Activated CD4-positive, alpha-beta memory T cell treated with anti-CD3 and anti-CD28 coated beads, Interleukin-2, amount 10 ng/mL, durations not matched to agents 7 days and 5 days (primary cell): ENCODE results near the gene ULK3. TPM values are rescaled to one million over a fixed set of nuclear protein-coding genes. Genes with fewer than 3 reads are reported as not detected.

Source experiments
- CTCF ChIA-PET: fragments of 350-600 bp; sonication (Branson Sonifier 250); formaldehyde crosslinking; loops from one replicate; lab custom pipeline; 2021; ENCODE audit warnings: antibody characterized with exemption, inconsistent platforms; lab: Charles Lee
- POLR2A ChIA-PET: fragments of 350-600 bp; sonication (Branson Sonifier 250); formaldehyde crosslinking; loops from one replicate; lab custom pipeline; 2021; ENCODE audit warnings: antibody characterized with exemption; lab: Charles Lee
- DNase-seq: peaks from one replicate; pipeline ENCODE4 v3.0.0-alpha.2; 2020
- H3K27ac Mint-ChIP-seq: one replicate; pipeline ENCODE4 v1.8.0; 2021; ENCODE audit warnings: mild to moderate bottlenecking, mixed read lengths
- H3K27me3 Mint-ChIP-seq: one replicate; pipeline ENCODE4 v1.8.0; 2021; ENCODE audit warnings: mixed read lengths
- H3K36me3 Mint-ChIP-seq: one replicate; pipeline ENCODE4 v1.8.0; 2021; ENCODE audit warnings: low read depth, mixed read lengths
- H3K4me1 Mint-ChIP-seq: one replicate; pipeline ENCODE4 v1.8.0; 2021; ENCODE audit warnings: mixed read lengths
- H3K4me3 Mint-ChIP-seq: one replicate; pipeline ENCODE4 v1.8.0; 2021; ENCODE audit warnings: mild to moderate bottlenecking, mixed read lengths
- H3K9me3 Mint-ChIP-seq: one replicate; pipeline ENCODE4 v1.8.0; 2021; ENCODE audit warnings: mixed read lengths
- total RNA-seq, 2 experiments: library from RNA; stranded (reverse); gene quantifications; one replicate each; pipeline ENCODE4 v1.2.3, GENCODE V29; 2021

The ULK3 gene
- total RNA-seq, 2 experiments from 2014 or later = 74.9 to 84.2 TPM

DNA sequence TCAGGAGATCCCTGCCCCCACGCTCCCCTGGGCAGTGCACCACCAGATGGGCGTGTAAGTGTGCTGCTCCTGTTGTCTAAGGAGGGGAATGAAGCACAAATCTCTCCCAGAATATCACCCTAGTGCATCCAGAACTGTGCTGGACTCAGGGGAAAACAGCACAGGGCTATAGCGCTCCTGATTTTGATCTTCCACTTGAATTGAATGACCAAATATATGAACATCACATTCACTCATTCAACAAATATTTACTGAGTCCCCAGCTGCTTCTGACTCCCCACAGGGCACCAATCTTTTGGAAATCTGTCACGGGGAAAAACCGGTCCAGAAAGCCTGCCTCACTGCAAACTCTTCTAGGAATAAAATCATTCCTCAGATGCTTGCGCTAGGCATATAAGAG is 14.1 kb downstream of the ULK3 start:
- DNase-seq = no peak
- Mint-ChIP-seq H3K27ac (no peak overlapping the region), H3K27me3 (peaks cover 25% of the 10 kb centered on the region), H3K4me1 (peaks cover 14% of the 10 kb centered on the region), H3K4me3 (no peak overlapping the region), H3K36me3 (no peaks in the 10 kb centered on the region), H3K9me3 (no peaks in the 10 kb centered on the region)
- CTCF ChIA-PET = interaction anchor here (0.9 to 1.5 kb wide), 2 partner anchors 36 to 58 kb away, joined by 3 to 7 read pairs; no protein-coding TSS in a partner anchor
- POLR2A ChIA-PET = interaction anchor here (1.4 kb wide), 1 partner anchor 40 kb away, joined by 3 read pairs; no protein-coding TSS in a partner anchor

DNA sequence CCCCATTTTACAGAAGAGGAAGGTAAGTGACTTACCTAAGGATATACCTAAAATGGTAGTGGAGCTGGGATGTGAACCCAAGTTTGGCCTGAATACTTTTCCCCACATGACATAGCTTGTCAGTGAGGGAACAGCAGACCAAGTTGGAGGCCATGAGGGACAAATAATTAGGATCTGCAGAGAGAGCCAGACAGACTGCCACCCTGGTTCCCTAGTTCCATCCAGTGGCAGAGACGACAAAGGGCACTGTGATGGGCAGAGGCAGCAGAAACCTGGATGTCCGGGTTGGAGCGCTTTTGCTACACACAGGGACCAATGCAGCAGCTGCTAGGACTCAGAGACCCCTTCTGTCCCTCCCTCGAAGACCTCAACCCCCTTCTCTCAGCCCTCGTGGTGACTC is 15.3 kb downstream of the ULK3 start:
- CTCF ChIA-PET = no interaction called here
- H3K9me3 Mint-ChIP-seq = no peaks in the 10 kb centered on the region
- POLR2A ChIA-PET = interaction anchor here (0.6 to 1.2 kb wide), 3 partner anchors 12 to 43 kb away, joined by 3 to 4 read pairs (median 4); no protein-coding TSS in a partner anchor
- peaks cover 14% of the 10 kb centered on the region for H3K4me1 Mint-ChIP-seq
- DNase-seq = no peak
- H3K4me3 Mint-ChIP-seq = no peak overlapping the region
- peaks cover 25% of the 10 kb centered on the region for H3K27me3 Mint-ChIP-seq
- H3K27ac Mint-ChIP-seq = no peak overlapping the region
- no peaks in the 10 kb centered on the region for H3K36me3 Mint-ChIP-seq

DNA sequence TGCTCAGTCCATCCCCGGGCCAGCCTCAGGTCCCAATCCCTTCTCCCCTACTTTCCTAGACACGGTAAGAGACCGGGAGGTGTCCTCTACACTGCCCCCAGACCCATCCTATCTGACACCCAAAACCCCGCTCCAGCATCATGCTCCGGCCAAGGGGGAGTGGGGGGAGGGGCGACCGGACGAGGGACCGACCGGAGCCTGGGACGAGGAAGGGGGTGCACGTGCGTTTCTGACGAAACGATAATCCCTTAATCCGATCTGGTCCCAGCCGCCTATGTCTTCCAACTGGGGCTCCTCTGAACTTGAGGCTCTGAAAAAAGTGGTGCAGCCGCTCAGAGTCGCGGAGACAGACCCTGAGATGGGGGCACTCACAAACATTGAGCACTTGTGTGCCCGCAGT is 16.0 kb downstream of the ULK3 start:
- no peak overlapping the region for H3K4me3 Mint-ChIP-seq
- H3K9me3 Mint-ChIP-seq = no peaks in the 10 kb centered on the region
- H3K27ac Mint-ChIP-seq = no peak overlapping the region
- peaks cover 25% of the 10 kb centered on the region for H3K27me3 Mint-ChIP-seq
- DNase-seq = no peak
- H3K4me1 Mint-ChIP-seq = peaks cover 14% of the 10 kb centered on the region
- no peaks in the 10 kb centered on the region for H3K36me3 Mint-ChIP-seq
- ChIA-PET CTCF (interaction anchor here (1.0 to 1.5 kb wide), 3 partner anchors 27 to 58 kb away, joined by 3 read pairs; no protein-coding TSS in a partner anchor), POLR2A (interaction anchor here (0.6 to 1.4 kb wide), 3 partner anchors 16 to 44 kb away, joined by 3 to 4 read pairs (median 4); no protein-coding TSS in a partner anchor)

DNA sequence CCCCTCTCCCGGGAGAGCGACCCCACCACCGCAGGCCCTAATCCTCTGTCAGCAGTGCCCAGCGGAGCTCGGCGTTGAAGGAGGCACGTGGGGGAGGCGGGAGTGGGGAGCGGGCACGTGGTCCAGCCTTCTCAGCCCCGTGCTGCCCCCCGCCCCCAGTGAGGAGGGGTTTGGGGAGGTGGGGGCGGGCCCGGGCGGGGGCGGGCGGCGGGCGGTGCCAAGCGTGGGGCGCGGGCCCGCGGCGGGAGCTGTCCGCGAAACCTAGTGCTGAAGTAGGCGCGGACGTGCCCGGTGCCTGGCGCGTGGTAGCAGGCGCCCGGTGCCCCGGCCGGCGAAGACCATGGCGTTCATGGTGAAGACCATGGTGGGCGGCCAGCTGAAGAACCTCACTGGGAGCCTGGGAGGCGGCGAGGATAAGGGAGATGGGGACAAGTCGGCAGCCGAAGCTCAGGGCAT is 16.6 kb downstream of the ULK3 start, which contains the start of gene CPLX3:
TSS of gene CPLX3 (plus strand) at position 264 of the 456 bp plus-strand sequence. CDS start at position 341, 77 bp downstream.
- H3K9me3 Mint-ChIP-seq = no peaks in the 10 kb centered on the region
- DNase-seq = peak; percentile 66
- POLR2A ChIA-PET = interaction anchor here (1.4 to 2.4 kb wide), 2 partner anchors 18 to 43 kb away, joined by 3 to 5 read pairs; no protein-coding TSS in a partner anchor
- no peaks in the 10 kb centered on the region for H3K36me3 Mint-ChIP-seq
- H3K27ac Mint-ChIP-seq = no peak within 1 kb of the TSS
- peaks cover 14% of the 10 kb centered on the region for H3K4me1 Mint-ChIP-seq
- no peak within 1 kb of the TSS for H3K4me3 Mint-ChIP-seq
- H3K27me3 Mint-ChIP-seq = peaks cover 25% of the 10 kb centered on the region
- CTCF ChIA-PET = interaction anchor here (1.0 to 1.5 kb wide), 5 partner anchors 9 to 58 kb away, joined by 3 read pairs; no protein-coding TSS in a partner anchor

DNA sequence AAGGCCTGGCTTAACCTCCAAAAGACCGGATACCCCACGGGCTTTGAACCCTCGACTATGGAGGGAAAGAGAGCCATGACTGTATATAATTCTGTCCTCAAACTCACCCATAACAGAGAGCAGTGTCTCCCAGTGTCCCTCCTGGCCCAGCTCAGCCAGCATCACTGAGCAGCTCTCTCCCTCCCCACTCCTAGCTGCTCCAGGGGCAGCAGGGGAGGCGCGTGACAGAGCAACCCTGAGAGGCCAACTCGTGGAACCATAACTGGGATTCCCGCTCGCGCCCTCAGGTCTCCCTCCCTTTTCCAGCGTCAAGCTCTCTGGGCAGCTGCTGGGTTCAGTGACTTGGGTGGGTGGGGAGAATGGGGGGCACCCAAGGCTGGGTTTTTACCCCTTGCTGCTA is 17.1 kb downstream of the ULK3 start:
- H3K27me3 Mint-ChIP-seq = peaks cover 25% of the 10 kb centered on the region
- H3K4me1 Mint-ChIP-seq = peaks cover 14% of the 10 kb centered on the region
- H3K4me3 Mint-ChIP-seq = no peak overlapping the region
- H3K9me3 Mint-ChIP-seq = no peaks in the 10 kb centered on the region
- no peaks in the 10 kb centered on the region for H3K36me3 Mint-ChIP-seq
- ChIA-PET POLR2A (interaction anchor here (1.4 to 2.4 kb wide), 2 partner anchors 19 to 43 kb away, joined by 3 to 5 read pairs; no protein-coding TSS in a partner anchor), CTCF (interaction anchor here (1.0 to 1.5 kb wide), 4 partner anchors 8 to 59 kb away, joined by 3 read pairs; no protein-coding TSS in a partner anchor)
- no peak overlapping the region for H3K27ac Mint-ChIP-seq
- no peak for DNase-seq

- peaks cover 9% of the 10 kb centered on the region for H3K4me1 Mint-ChIP-seq
- no peak overlapping the region for H3K4me3 Mint-ChIP-seq
- CTCF ChIA-PET = interaction anchor here (1.0 to 1.3 kb wide), 2 partner anchors 8 to 53 kb away, joined by 3 to 4 read pairs; no protein-coding TSS in a partner anchor
- H3K27me3 Mint-ChIP-seq = peaks cover 25% of the 10 kb centered on the region
- DNase-seq = no peak
- H3K36me3 Mint-ChIP-seq = no peaks in the 10 kb centered on the region
- no peaks in the 10 kb centered on the region for H3K9me3 Mint-ChIP-seq
- POLR2A ChIA-PET = interaction anchor here (2.4 kb wide), 1 partner anchor 20 kb away, joined by 5 read pairs; no protein-coding TSS in a partner anchor
- no peak overlapping the region for H3K27ac Mint-ChIP-seq
These were observed 18.0 kb downstream of the ULK3 start for GRCh38 chr15:74824976-74825375.

DNA sequence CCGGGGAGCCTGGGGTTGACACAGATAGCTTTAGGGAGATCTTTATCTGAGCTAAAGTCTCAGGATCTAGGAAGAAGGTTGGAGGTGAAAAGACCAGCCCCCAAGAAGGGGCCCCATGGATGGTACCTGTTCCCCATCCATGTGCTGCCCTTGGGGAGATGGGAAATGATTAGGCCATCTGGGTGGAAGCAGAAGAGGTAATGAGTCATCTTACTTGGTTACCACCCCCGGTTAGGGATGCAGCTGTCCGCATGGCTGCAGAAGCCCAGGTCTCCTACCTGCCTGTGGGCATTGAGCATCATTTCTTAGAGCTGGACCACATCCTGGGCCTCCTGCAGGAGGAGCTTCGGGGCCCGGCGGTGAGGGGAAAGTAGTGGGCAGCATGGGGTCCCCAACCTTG is 19.6 kb downstream of the ULK3 start:
- Mint-ChIP-seq H3K27ac (no peak overlapping the region), H3K4me3 (no peak overlapping the region), H3K36me3 (no peaks in the 10 kb centered on the region), H3K4me1 (peaks cover 11% of the 10 kb centered on the region), H3K27me3 (peaks cover 25% of the 10 kb centered on the region), H3K9me3 (no peaks in the 10 kb centered on the region)
- no peak for DNase-seq
- ChIA-PET POLR2A (interaction anchor here (1.2 kb wide), 1 partner anchor 70 kb away, joined by 3 read pairs; no protein-coding TSS in a partner anchor), CTCF (interaction anchor here (1.1 to 1.4 kb wide), 3 partner anchors 13 to 79 kb away, joined by 3 read pairs; no protein-coding TSS in a partner anchor)

- Mint-ChIP-seq H3K4me1 (peaks cover 18% of the 10 kb centered on the region), H3K27ac (no peak overlapping the region), H3K9me3 (no peaks in the 10 kb centered on the region), H3K27me3 (peaks cover 17% of the 10 kb centered on the region), H3K4me3 (no peak overlapping the region), H3K36me3 (no peaks in the 10 kb centered on the region)
- DNase-seq = no peak
- ChIA-PET CTCF (interaction anchor here (1.4 to 1.7 kb wide), 2 partner anchors 80 to 128 kb away, joined by 3 to 5 read pairs; no protein-coding TSS in a partner anchor), POLR2A (interaction anchor here (1.3 kb wide), 1 partner anchor 14 kb away, joined by 3 read pairs; no protein-coding TSS in a partner anchor)
These were observed 20.7 kb downstream of the ULK3 start for GRCh38 chr15:74822233-74822632.

- H3K4me1 Mint-ChIP-seq = peaks cover 19% of the 10 kb centered on the region
- no peak for DNase-seq
- ChIA-PET CTCF (interaction anchor here (1.0 to 1.7 kb wide), 3 partner anchors 80 to 129 kb away, joined by 3 to 5 read pairs (median 3); no protein-coding TSS in a partner anchor), POLR2A (interaction anchor here (1.3 kb wide), 1 partner anchor 13 kb away, joined by 3 read pairs; no protein-coding TSS in a partner anchor)
- no peak overlapping the region for H3K4me3 Mint-ChIP-seq
- H3K9me3 Mint-ChIP-seq = no peaks in the 10 kb centered on the region
- no peak overlapping the region for H3K27ac Mint-ChIP-seq
- H3K27me3 Mint-ChIP-seq = peaks cover 13% of the 10 kb centered on the region
- no peaks in the 10 kb centered on the region for H3K36me3 Mint-ChIP-seq
These were observed 21.2 kb downstream of the ULK3 start for GRCh38 chr15:74821790-74822158.

- peaks cover 11% of the 10 kb centered on the region for H3K27me3 Mint-ChIP-seq
- no peak overlapping the region for H3K27ac Mint-ChIP-seq
These were observed 21.7 kb downstream of the ULK3 start for GRCh38 chr15:74821091-74821789.

GRCh38 chr15:74820056-74820455 is 22.9 kb downstream of the ULK3 start:
- Mint-ChIP-seq H3K4me1 (peaks cover 23% of the 10 kb centered on the region), H3K27ac (no peak overlapping the region), H3K9me3 (no peaks in the 10 kb centered on the region), H3K27me3 (peaks cover 7% of the 10 kb centered on the region), H3K36me3 (no peaks in the 10 kb centered on the region), H3K4me3 (no peak overlapping the region)
- CTCF ChIA-PET = interaction anchor here (0.9 to 1.6 kb wide), 3 partner anchors 16 to 81 kb away, joined by 4 to 5 read pairs (median 4); no protein-coding TSS in a partner anchor
- no peak for DNase-seq
- POLR2A ChIA-PET = interaction anchor here (0.9 to 4.0 kb wide), 3 partner anchors 12 to 74 kb away, joined by 4 to 16 read pairs (median 11); no protein-coding TSS in a partner anchor

More at GRCh38 chr15:74821091-74821789, 21.7 kb downstream of the ULK3 start:
- H3K4me3 Mint-ChIP-seq = no peak overlapping the region
- POLR2A ChIA-PET = interaction anchor here (0.6 to 4.0 kb wide), 2 partner anchors 12 to 13 kb away, joined by 3 to 16 read pairs; no protein-coding TSS in a partner anchor
- no peaks in the 10 kb centered on the region for H3K36me3 Mint-ChIP-seq
- DNase-seq = no peak
- CTCF ChIA-PET = interaction anchor here (1.0 to 1.7 kb wide), 4 partner anchors 14 to 129 kb away, joined by 3 to 5 read pairs (median 4); no protein-coding TSS in a partner anchor
- no peaks in the 10 kb centered on the region for H3K9me3 Mint-ChIP-seq
- H3K4me1 Mint-ChIP-seq = peaks cover 19% of the 10 kb centered on the region

- DNase-seq = no peak
- H3K36me3 Mint-ChIP-seq = no peaks in the 10 kb centered on the region
- no peaks in the 10 kb centered on the region for H3K9me3 Mint-ChIP-seq
- POLR2A ChIA-PET = interaction anchor here (2.4 to 4.0 kb wide), 3 partner anchors 9 to 29 kb away, joined by 6 to 16 read pairs (median 11); no protein-coding TSS in a partner anchor
- CTCF ChIA-PET = interaction anchor here (1.0 to 1.5 kb wide), 2 partner anchors 8 to 134 kb away, joined by 3 read pairs; no protein-coding TSS in a partner anchor
- H3K4me3 Mint-ChIP-seq = no peak overlapping the region
- H3K27me3 Mint-ChIP-seq = no peaks in the 10 kb centered on the region
- no peak overlapping the region for H3K27ac Mint-ChIP-seq
- H3K4me1 Mint-ChIP-seq = peaks cover 23% of the 10 kb centered on the region
These were observed 25.6 kb downstream of the ULK3 start for GRCh38 chr15:74817370-74817737.
